ACC112 (cell line): ENCODE data around the gene DLG1.

Experiments
- H2AFZ ChIP-seq: fragments of 200-600 bp; sonication (generic); one replicate; pipeline ENCODE4 v1.6.0; 2017; ENCODE audit warnings: antibody characterized with exemption, low read length; ENCODE audit not compliant: unreplicated experiment
- H3K27ac ChIP-seq: fragments of 200-600 bp; sonication (generic); 2 replicates; pipeline ENCODE4 v1.5.1; 2014; ENCODE audit warnings: low read depth, mild to moderate bottlenecking, antibody characterized with exemption, low read length, moderate library complexity
- H3K27me3 ChIP-seq: fragments of 200-600 bp; sonication (generic); 2 replicates; pipeline ENCODE4 v1.6.1; 2014; ENCODE audit warnings: mild to moderate bottlenecking, antibody characterized with exemption, low read length, moderate library complexity, mixed read lengths; ENCODE audit not compliant: insufficient read depth
- H3K36me3 ChIP-seq: fragments of 200-600 bp; sonication (generic); 2 replicates; pipeline ENCODE4 v1.6.1; 2016; ENCODE audit warnings: mild to moderate bottlenecking, antibody characterized with exemption, low read length, moderate library complexity, mixed read lengths; ENCODE audit not compliant: insufficient read depth
- H3K4me1 ChIP-seq: fragments of 200-600 bp; sonication (generic); one replicate; pipeline ENCODE4 v1.6.1; 2016; ENCODE audit warnings: low read length, mixed read lengths; ENCODE audit not compliant: insufficient read depth, unreplicated experiment, control insufficient read depth
- H3K4me3 ChIP-seq: fragments of 200-600 bp; sonication (generic); 2 replicates; pipeline ENCODE4 v1.5.1; 2014; ENCODE audit warnings: mild to moderate bottlenecking, low read depth, low read length
- H3K79me2 ChIP-seq: fragments of 200-600 bp; sonication (generic); one replicate; pipeline ENCODE4 v1.6.0; 2016; ENCODE audit warnings: low read length; ENCODE audit not compliant: control insufficient read depth, unreplicated experiment, insufficient read depth

The DLG1 gene

GRCh38 chr3:197027151-197027895 lies 271.1 kb downstream of the DLG1 start:
- no peak overlapping the region for H2AFZ ChIP-seq
- no peaks in the 10 kb centered on the region for H3K79me2 ChIP-seq
- no peak overlapping the region for H3K4me3 ChIP-seq
- H3K36me3 ChIP-seq = no peaks in the 10 kb centered on the region
- peaks cover 5% of the 10 kb centered on the region; the same call in 1 of the 2 replicates for H3K27me3 ChIP-seq
- no peak overlapping the region for H3K27ac ChIP-seq
- peaks cover 18% of the 10 kb centered on the region for H3K4me1 ChIP-seq

- H3K4me3 ChIP-seq = no peak overlapping the region
- H3K27ac ChIP-seq = no peak overlapping the region
- H3K4me1 ChIP-seq = peaks cover 11% of the 10 kb centered on the region
- no peaks in the 10 kb centered on the region for H3K36me3 ChIP-seq
- no peak overlapping the region for H2AFZ ChIP-seq
- no peaks in the 10 kb centered on the region for H3K79me2 ChIP-seq
- H3K27me3 ChIP-seq = peaks cover 5% of the 10 kb centered on the region; the same call in 1 of the 2 replicates
These were observed 271.9 kb downstream of the DLG1 start for GRCh38 chr3:197026481-197026866.

GRCh38 chr3:197025736-197026480 lies 272.5 kb downstream of the DLG1 start:
- H3K27ac ChIP-seq = no peak overlapping the region
- H3K27me3 ChIP-seq = peaks cover 5% of the 10 kb centered on the region; the same call in 1 of the 2 replicates
- H3K79me2 ChIP-seq = no peaks in the 10 kb centered on the region
- H3K36me3 ChIP-seq = no peaks in the 10 kb centered on the region
- H3K4me3 ChIP-seq = no peak overlapping the region
- H3K4me1 ChIP-seq = peaks cover 7% of the 10 kb centered on the region
- no peak overlapping the region for H2AFZ ChIP-seq

DNA sequence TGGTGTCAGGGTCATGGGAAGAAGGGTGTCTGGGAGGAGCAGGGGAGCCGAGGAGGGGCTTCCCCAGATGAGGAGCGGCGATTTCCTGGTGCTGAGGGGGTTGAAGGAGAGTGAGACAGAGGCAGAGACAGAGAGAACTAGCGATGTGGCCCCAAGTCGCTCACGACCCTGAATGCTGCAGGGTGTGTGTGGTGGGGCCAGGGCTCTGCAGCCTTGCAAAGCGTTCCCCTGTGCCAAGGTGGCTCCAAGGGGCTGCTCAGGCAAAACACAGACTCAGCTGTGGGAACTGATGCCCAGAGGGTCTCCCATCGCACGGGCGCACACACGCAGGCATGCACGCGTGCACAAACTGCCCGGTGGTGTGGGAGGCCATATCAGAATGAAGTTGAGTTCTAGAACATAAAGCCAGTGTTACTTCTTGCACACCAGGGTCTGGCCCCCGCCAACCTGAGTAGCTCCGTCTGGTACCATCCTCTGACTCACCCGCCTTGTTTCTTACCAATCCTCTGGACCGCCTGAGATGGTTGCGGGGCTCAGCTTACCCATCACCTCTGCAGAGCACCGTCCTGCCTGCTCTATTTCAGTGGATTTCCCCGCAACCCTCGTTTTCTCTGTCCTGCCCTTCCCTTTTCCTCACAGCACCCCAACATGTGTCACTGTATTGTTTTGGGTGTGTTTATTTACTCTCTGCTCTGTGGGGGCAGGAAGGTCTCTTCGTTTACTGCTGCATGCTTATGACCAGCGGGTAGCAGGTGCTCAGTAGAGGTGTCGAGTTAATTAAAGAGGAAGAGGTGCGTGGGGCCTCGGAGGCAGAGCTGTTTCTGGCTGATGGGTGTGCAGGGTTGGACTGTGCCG lies 273.3 kb downstream of the DLG1 start:
- Histone ChIP-seq H3K36me3 (no peaks in the 10 kb centered on the region), H2AFZ (no peak overlapping the region), H3K4me1 (no peaks in the 10 kb centered on the region), H3K27me3 (peaks cover 5% of the 10 kb centered on the region; the same call in 1 of the 2 replicates), H3K79me2 (no peaks in the 10 kb centered on the region), H3K4me3 (no peak overlapping the region), H3K27ac (no peak overlapping the region)

GRCh38 chr3:197023998-197024651 lies 274.3 kb downstream of the DLG1 start:
- H3K27me3 ChIP-seq = peaks cover 2% of the 10 kb centered on the region; the same call in 1 of the 2 replicates
- H3K4me3 ChIP-seq = no peak overlapping the region
- no peaks in the 10 kb centered on the region for H3K4me1 ChIP-seq
- H3K79me2 ChIP-seq = no peaks in the 10 kb centered on the region
- no peaks in the 10 kb centered on the region for H3K36me3 ChIP-seq
- H2AFZ ChIP-seq = no peak overlapping the region
- no peak overlapping the region for H3K27ac ChIP-seq

GRCh38 chr3:197023241-197023997 lies 275.0 kb downstream of the DLG1 start:
- Histone ChIP-seq H3K79me2 (no peaks in the 10 kb centered on the region), H3K27me3 (no peaks in the 10 kb centered on the region), H3K4me3 (no peak overlapping the region), H3K4me1 (no peaks in the 10 kb centered on the region), H3K36me3 (no peaks in the 10 kb centered on the region), H3K27ac (no peak overlapping the region), H2AFZ (no peak overlapping the region)

DNA sequence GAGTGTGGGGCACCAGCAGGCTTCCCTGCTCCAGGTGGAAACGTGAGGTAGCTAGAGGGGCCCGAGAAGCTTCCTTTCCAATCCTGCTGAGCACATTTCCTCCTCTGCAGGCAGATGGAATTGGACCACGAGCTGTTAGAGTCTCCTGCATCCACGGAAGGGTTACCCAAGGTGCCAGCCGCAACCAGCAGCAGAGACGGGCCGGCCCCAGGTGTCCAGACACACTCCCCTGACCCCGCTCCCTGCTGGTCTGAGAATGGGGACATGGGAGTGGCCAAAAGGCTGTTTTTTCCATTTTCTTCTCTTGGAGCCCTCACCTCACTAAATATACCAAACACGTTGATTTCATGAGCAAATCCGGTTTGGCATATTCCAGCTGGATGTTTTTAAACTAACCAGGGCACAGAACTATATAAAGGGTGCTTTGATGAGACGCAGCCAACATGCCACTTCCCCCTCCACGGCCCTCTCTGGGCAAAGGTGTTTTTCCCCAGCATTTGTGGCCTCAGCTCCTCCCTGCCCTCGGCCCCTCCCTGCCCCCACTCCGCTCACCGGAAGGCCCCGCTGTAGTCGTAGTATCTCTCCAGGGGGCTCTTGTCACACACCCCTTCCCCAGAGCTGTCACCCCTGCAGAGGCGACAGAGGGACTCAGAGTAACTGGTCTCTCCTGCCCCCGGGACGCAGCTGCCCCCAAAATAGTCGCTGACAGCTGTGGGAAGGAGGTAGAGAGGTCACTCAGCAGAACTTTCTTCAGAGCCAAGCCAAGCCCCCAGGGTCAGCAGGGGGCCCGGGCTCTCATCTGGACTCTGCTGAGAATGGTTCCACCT lies 275.8 kb downstream of the DLG1 start:
- Histone ChIP-seq H3K4me1 (no peaks in the 10 kb centered on the region), H3K27me3 (no peaks in the 10 kb centered on the region), H3K79me2 (no peaks in the 10 kb centered on the region), H3K36me3 (no peaks in the 10 kb centered on the region), H2AFZ (no peak overlapping the region), H3K4me3 (no peak overlapping the region), H3K27ac (no peak overlapping the region)

GRCh38 chr3:197021729-197022404 lies 276.5 kb downstream of the DLG1 start:
- no peaks in the 10 kb centered on the region for H3K27me3 ChIP-seq
- H3K36me3 ChIP-seq = no peaks in the 10 kb centered on the region
- no peaks in the 10 kb centered on the region for H3K4me1 ChIP-seq
- no peak overlapping the region for H2AFZ ChIP-seq
- H3K27ac ChIP-seq = no peak overlapping the region
- no peaks in the 10 kb centered on the region for H3K79me2 ChIP-seq
- no peak overlapping the region for H3K4me3 ChIP-seq

DNA sequence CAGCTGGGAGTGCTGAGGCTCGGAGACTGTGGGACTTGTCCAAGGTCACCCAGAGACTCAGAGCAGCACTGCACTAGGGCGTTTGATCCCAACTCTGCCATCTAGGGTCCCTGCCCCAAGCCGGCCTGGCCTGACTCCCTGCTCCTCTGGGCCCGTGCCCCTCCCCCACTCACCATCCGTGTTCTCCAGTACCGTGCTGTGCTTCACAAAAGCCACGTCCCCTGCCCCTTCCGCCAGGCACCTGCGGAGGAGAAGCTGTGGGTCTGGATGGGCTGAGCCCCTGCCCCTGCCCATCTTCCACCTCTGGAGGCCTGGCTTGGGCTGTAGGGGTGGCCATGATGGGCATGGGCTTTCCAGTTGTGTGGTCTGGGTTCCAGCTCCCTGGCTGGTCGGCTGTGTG lies 277.2 kb downstream of the DLG1 start:
- Histone ChIP-seq H2AFZ (no peak overlapping the region), H3K79me2 (no peaks in the 10 kb centered on the region), H3K27ac (no peak overlapping the region), H3K4me3 (no peak overlapping the region), H3K27me3 (no peaks in the 10 kb centered on the region), H3K36me3 (no peaks in the 10 kb centered on the region), H3K4me1 (no peaks in the 10 kb centered on the region)
